ENCODE results near the gene EIPR1. TPM values are rescaled to one million over a fixed set of nuclear protein-coding genes. Genes with fewer than 3 reads are reported as not detected.

The EIPR1 gene
- total and polyA plus RNA-seq, 2 of the 13 experiments (the other 11 are each of a cell fraction or from before 2014, with no cell fraction given), result 70.0 to 96.3 TPM

DNA sequence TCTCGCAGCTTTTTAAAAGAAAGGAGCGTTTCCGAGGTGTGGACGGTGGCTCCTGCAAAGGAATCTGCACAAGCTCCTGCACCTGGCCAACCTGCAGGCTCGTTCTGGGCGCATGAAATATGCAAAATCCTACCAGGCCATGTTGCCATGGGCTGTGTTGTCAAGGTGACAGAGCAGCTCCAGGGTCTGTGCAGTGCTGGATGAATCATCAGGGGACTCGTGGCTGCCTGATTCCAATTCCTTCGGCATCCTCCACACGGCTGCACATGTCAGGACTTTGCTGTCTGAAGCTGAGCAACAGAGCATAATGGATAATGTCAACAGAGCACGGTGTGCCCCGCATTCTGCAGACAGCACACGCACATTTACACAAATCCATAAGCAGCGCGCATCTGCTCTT, 120.5 kb downstream of the EIPR1 start (continued):
- TF ChIP-seq THAP11 (CRISPR knock-in tag; IDR thresholded peaks at IDR 0.05) (no peak), ARHGAP35 (CRISPR knock-in tag; IDR thresholded peaks at IDR 0.05; ENCODE audit: borderline replicate concordance) (no peak), ZBTB7A (CRISPR knock-in tag; IDR thresholded peaks at IDR 0.05) (no peak), ZNF33A (CRISPR knock-in tag; IDR thresholded peaks at IDR 0.05; ENCODE audit: borderline replicate concordance) (no peak), ZNF552 (CRISPR knock-in tag; IDR thresholded peaks at IDR 0.05; ENCODE audit: borderline replicate concordance) (no peak)
- TF ChIP-seq, protein P1, sequence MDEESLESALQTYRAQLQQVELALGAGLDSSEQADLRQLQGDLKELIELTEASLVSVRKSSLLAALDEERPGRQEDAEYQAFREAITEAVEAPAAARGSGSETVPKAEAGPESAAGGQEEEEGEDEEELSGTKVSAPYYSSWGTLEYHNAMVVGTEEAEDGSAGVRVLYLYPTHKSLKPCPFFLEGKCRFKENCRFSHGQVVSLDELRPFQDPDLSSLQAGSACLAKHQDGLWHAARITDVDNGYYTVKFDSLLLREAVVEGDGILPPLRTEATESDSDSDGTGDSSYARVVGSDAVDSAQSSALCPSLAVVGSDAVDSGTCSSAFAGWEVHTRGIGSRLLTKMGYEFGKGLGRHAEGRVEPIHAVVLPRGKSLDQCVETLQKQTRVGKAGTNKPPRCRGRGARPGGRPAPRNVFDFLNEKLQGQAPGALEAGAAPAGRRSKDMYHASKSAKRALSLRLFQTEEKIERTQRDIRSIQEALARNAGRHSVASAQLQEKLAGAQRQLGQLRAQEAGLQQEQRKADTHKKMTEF (CRISPR knock-in tag; IDR thresholded peaks at IDR 0.05), result no peak
- TF ChIP-seq, protein P2, sequence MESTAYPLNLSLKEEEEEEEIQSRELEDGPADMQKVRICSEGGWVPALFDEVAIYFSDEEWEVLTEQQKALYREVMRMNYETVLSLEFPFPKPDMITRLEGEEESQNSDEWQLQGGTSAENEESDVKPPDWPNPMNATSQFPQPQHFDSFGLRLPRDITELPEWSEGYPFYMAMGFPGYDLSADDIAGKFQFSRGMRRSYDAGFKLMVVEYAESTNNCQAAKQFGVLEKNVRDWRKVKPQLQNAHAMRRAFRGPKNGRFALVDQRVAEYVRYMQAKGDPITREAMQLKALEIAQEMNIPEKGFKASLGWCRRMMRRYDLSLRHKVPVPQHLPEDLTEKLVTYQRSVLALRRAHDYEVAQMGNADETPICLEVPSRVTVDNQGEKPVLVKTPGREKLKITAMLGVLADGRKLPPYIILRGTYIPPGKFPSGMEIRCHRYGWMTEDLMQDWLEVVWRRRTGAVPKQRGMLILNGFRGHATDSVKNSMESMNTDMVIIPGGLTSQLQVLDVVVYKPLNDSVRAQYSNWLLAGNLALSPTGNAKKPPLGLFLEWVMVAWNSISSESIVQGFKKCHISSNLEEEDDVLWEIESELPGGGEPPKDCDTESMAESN (CRISPR knock-in tag; conservative IDR thresholded peaks at IDR 0.05), result no peak

GRCh38 chr2:3256605-3257004, 121.0 kb downstream of the EIPR1 start:
- Histone ChIP-seq H3K9ac (ENCODE audit: insufficient read depth, low read depth, low read length) (no peak overlapping the region), H3K9me3 (ENCODE audit: low read length) (no peaks in the 10 kb centered on the region), H3K36me3 (replicated peaks in 1 of 2; ENCODE audit: control insufficient read depth in 1 of 2, insufficient read depth in 2 of 2, low read length in 2 of 2) (peaks cover 12 to 38% of the 10 kb centered on the region in 2 experiments; a peak in 3 of 5 replicates), H3K4me1 (ENCODE audit: insufficient read depth, low read length) (peaks cover 14% of the 10 kb centered on the region), H2AFZ (ENCODE audit: low read length) (no peak overlapping the region), H4K20me1 (ENCODE audit: insufficient read depth, low read length) (0 out of 2 replicates have a peak, but pooled peaks cover 4% of the 10 kb centered on the region), H3K4me2 (ENCODE audit: low read depth, low read length) (no peak overlapping the region), H3K79me2 (ENCODE audit: insufficient read depth, low read length) (peaks cover 3% of the 10 kb centered on the region), H3K27ac (ENCODE audit: extremely low read length, insufficient read depth, low read length) (no peak overlapping the region), H3K27me3 (ENCODE audit: control insufficient read depth in 1 of 2, insufficient read depth in 2 of 2, low read length in 2 of 2) (no peaks in the 10 kb centered on the region), H3K4me3 (replicated peaks in 1 of 3; ENCODE audit: insufficient read depth in 1 of 3, low read depth in 2 of 3, low read length in 3 of 3) (no peak overlapping the region)
- ChIA-PET CTCF (ENCODE audit: low intra/inter-chr PET ratio, low total read pairs) (no interaction called here), POLR2A (no interaction called here)
- intact Hi-C loops (cut with micrococcal nuclease; ENCODE audit: unreplicated experiment) (no loop called here), in situ Hi-C loops (cut with HindIII; ENCODE audit: extremely low pct_ligation_motif_present, low pct_unique_long_range_greater_than_20kb) (no loop called here)
- 96% methylated on average over 13 of the region's 13 CpGs for WGBS (ENCODE audit: low lambda C conversion rate)
- no peak for ATAC-seq
- DNase-seq (ENCODE audit: low spot score), result no peak
- TF ChIP-seq ZNF143 (CRISPR knock-in tag; IDR thresholded peaks at IDR 0.05) (no peak), MTF2 (CRISPR knock-in tag; IDR thresholded peaks at IDR 0.05; ENCODE audit: borderline replicate concordance) (no peak), TEAD2 (CRISPR knock-in tag; IDR thresholded peaks at IDR 0.05) (no peak), ERF (CRISPR knock-in tag; IDR thresholded peaks at IDR 0.05) (no peak), HOXD1 (CRISPR knock-in tag; IDR thresholded peaks at IDR 0.05) (no peak)
- BruUV-seq (replicated peaks), result no TSS peak
- no peak for FAIRE-seq

Data from HepG2 (cell line).